T-helper 17 cell (primary cell): ENCODE data around the gene DIP2C. TPM values are rescaled to one million over a fixed set of nuclear protein-coding genes. Genes with fewer than 3 reads are reported as not detected.
"Not testable (repeated sequence)": the region's sequence is repeated elsewhere in the genome, so short reads cannot be mapped to it uniquely, and the experiment has no call there.

Experiments
- ATAC-seq: fragments of 150-1000 bp; cut with Tn5 transposase; 2 replicates; pipeline ENCODE4 v1.10.0; 2021; ENCODE audit warnings: mild to moderate bottlenecking, moderate library complexity
- DNase-seq, 3 donors: peaks; one replicate each; pipeline versions ENCODE4 v3.0.0 to v3.0.0-alpha.2; 2020 to 2021
- H3K9me3 ChIP-seq: one replicate; pipeline ENCODE4 v1.7.0; 2013; ENCODE audit warnings: low read length, mild to moderate bottlenecking; ENCODE audit not compliant: control insufficient read depth, poor library complexity, severe bottlenecking
- H3K27ac Mint-ChIP-seq: one replicate; pipeline ENCODE4 v1.8.0; 2022; ENCODE audit warnings: mild to moderate bottlenecking, moderate library complexity, mixed read lengths
- H3K27me3 Mint-ChIP-seq: one replicate; pipeline ENCODE4 v1.8.0; 2022; ENCODE audit warnings: mixed read lengths
- H3K36me3 Mint-ChIP-seq: one replicate; pipeline ENCODE4 v1.8.0; 2022; ENCODE audit warnings: low read depth, mixed read lengths
- H3K4me1 Mint-ChIP-seq: one replicate; pipeline ENCODE4 v1.8.0; 2022; ENCODE audit warnings: mild to moderate bottlenecking, mixed read lengths
- H3K4me3 Mint-ChIP-seq: one replicate; pipeline ENCODE4 v1.8.0; 2022; ENCODE audit warnings: mild to moderate bottlenecking, moderate library complexity, mixed read lengths
- total RNA-seq, 4 donors: library from RNA in 2 of 4; stranded (reverse) in 2 of 4; gene quantifications; one replicate each; pipeline ENCODE4 v1.2.3 and lab custom pipeline; 2022 to 2026

The DIP2C gene
- total RNA-seq, 2 donors from 2014 or later: 4.1 to 6.0 TPM

DNA sequence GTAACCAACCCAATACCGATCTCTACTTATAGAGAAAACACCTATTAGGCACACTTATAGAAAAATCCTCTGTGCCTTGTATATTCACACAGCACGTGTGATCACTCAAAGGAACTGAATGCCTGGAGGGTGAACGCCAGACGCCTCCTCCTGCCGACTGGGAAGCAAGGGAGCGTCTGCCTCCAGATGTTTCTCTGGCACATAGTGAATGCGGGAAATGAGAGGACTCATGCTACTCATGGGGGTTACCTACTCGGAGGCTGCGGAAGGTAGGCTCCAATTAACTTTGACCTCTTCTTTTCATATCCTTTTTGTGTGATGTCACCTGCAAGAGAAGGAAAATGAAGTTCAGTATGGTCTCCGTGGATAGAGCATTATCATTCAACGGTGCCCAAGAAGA is 203.3 kb downstream of the DIP2C start:
- DNase-seq (no peak), ATAC-seq (no peak)
- Mint-ChIP-seq H3K27ac (peak overlapping the region; percentile 90), H3K4me3 (peak overlapping the region; percentile 84), H3K4me1 (peaks cover 5% of the 10 kb centered on the region), H3K27me3 (peaks cover 18% of the 10 kb centered on the region), H3K36me3 (peaks cover 2% of the 10 kb centered on the region)
- no peaks in the 10 kb centered on the region for H3K9me3 ChIP-seq

DNA sequence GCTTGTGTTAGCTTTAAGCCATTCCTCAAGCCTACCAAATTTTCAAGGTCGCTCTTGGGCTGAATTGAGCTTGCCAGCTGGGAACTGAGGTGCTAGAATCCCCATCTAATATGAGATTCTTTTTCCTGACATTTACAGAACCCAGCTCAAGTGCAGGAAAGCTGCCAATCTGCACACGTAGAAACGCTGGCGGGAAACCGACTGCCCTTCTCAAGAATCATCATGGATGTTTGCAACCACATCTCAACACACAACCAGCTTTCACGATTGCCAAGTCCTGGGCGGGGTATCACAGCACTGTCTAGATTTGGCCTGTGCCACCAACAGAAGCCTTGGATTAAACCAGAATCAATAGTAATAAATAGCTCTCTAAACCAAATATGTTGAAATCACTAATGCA is 203.7 kb downstream of the DIP2C start:
- peak overlapping the region; percentile 84 for H3K4me3 Mint-ChIP-seq
- H3K27me3 Mint-ChIP-seq: peaks cover 15% of the 10 kb centered on the region
- peaks cover 2% of the 10 kb centered on the region for H3K36me3 Mint-ChIP-seq
- H3K27ac Mint-ChIP-seq: peak overlapping the region; percentile 90
- DNase-seq (no peak), ATAC-seq (no peak)
- H3K9me3 ChIP-seq: no peaks in the 10 kb centered on the region
- H3K4me1 Mint-ChIP-seq: peaks cover 5% of the 10 kb centered on the region

DNA sequence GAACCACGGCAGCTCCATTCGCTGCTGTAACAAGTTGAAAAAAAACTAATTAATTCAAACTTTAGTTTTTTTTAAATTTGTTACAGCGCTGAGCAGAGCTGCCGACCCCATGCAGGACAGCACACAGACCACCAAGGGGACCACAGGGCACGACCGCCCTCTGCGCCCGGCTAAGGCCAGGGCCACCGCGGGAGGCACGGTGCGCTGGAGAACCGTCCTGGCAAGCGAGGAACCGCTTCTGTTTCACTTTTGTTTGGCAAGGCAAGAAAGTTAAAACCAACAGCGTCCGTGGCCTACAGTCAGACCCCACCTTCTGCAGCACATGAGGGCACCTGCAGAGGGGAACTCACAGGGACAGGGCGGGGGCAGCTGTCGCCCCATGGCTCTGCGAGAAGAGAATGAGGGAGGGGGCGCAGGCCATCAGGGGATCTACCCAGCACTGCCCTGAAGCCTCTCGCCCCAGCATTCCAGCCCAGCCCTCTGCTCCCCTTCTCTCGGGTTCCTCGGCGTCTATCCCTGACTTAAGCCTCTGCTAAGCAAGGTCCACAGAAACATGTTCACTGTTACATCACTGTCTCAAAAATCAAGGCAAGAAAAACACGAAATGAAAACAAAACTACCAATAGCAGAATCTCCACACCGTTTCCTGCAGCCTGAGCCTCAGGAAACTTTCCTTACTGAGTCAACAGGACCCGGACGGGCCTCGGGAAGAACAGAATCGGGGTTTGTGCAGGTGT is 204.4 kb downstream of the DIP2C start:
- H3K36me3 Mint-ChIP-seq: peaks cover under 1% of the 10 kb centered on the region
- H3K27me3 Mint-ChIP-seq: peaks cover 8% of the 10 kb centered on the region
- DNase-seq (peak in 1 of 3 donors; percentile 10), ATAC-seq (peak; percentile 76)
- peaks cover 5% of the 10 kb centered on the region for H3K4me1 Mint-ChIP-seq
- H3K4me3 Mint-ChIP-seq: peak overlapping the region; percentile 84
- H3K27ac Mint-ChIP-seq: peak overlapping the region; percentile 90
- no peaks in the 10 kb centered on the region for H3K9me3 ChIP-seq

DNA sequence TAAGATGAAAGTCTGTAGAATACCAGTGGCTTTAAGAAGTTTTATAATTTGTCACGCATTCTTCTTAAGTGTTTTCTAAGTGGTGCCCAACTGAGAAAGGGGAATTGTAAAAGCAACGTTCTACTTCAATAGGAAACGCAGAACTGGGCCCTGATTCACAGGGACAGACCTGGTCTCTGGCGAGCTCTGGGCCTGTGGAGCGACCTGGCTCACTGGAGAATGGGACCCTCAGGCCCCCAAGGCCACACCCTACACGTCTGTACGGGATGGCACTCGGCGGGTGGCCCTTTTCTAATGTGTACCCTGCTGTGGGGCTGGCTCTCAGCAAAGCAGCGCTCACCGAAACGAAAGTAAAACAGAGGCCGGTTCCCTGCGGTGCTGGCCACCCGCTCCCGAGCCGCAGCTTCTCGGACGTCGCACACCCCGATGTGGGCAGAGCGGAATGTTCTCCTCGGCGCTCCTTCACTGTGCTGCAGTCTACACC is 205.0 kb downstream of the DIP2C start:
- H3K9me3 ChIP-seq: no peaks in the 10 kb centered on the region
- peak overlapping the region; percentile 90 for H3K27ac Mint-ChIP-seq
- peaks cover 5% of the 10 kb centered on the region for H3K4me1 Mint-ChIP-seq
- DNase-seq: peak in 1 of 3 donors; percentile 10
- H3K27me3 Mint-ChIP-seq: peaks cover 8% of the 10 kb centered on the region
- peak; percentile 64 for ATAC-seq
- H3K4me3 Mint-ChIP-seq: peak overlapping the region; percentile 84
- no peaks in the 10 kb centered on the region for H3K36me3 Mint-ChIP-seq

DNA sequence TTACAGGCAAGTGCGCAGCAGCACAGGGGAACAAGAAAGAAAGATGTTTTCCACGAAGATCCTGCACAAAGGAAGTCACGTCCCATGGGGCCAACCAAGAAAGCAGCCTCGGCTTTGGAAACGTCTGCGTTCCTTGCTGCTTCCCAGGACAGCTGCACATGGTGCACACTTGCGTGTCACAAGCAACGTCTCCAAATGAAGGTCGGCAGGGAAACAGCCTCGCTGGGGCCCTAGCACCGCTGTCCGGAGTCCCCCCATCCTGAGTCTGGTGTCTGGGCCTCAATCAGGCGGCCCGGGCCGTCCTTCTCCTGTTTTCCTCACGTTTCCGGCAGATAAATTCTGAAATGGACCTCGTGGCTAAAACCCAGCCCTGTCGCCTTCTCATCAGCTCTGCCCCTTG is 206.2 kb downstream of the DIP2C start:
- H3K9me3 ChIP-seq: no peaks in the 10 kb centered on the region
- DNase-seq (no peak), ATAC-seq (no peak)
- no peaks in the 10 kb centered on the region for H3K27me3 Mint-ChIP-seq
- peaks cover 5% of the 10 kb centered on the region for H3K4me1 Mint-ChIP-seq
- H3K4me3 Mint-ChIP-seq: no peak overlapping the region
- H3K36me3 Mint-ChIP-seq: no peaks in the 10 kb centered on the region
- H3K27ac Mint-ChIP-seq: no peak overlapping the region

DNA sequence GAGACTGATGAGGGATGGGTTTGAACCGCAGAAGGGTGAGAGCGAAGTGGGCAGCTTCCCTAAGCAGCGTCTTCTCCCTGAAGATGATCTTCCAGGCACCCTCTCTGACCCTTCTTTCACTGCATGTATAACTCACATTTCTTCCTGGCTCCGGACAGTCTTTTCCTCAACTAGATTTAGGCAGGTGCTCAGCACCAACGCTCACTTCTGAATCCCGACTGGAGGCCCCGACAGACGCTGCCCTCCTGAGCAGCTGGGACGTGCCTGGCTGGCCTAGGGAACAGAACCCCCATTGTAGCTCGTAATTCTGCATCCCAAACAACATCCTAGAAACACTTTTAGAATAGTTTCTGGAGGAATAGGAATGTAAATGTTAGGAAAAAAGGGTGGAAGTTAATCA is 206.6 kb downstream of the DIP2C start:
- H3K27me3 Mint-ChIP-seq: no peaks in the 10 kb centered on the region
- H3K27ac Mint-ChIP-seq: no peak overlapping the region
- ATAC-seq (no peak), DNase-seq (no peak)
- peaks cover 5% of the 10 kb centered on the region for H3K4me1 Mint-ChIP-seq
- no peaks in the 10 kb centered on the region for H3K36me3 Mint-ChIP-seq
- no peak overlapping the region for H3K4me3 Mint-ChIP-seq
- H3K9me3 ChIP-seq: no peaks in the 10 kb centered on the region

DNA sequence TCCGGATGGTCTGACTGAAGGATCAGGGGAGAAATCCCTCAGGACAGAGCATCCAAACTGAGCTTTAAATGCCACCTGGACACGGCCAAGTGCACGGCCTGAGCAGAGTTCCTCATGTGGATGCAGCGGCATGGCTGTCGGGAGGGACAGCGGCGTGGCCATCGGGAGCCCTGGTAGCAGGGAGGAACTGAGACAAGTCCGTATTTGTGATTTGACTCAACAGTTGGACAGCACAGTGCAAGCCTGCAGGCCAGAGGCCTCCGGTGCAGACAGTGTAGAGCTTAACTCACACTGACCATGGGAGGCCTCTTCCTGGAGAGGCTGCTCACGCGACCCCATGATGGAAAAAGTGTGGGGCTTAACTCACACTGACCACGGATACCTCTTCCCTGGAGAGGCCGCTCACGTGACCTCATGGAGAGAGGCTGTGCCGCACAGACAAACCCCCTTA is 207.4 kb downstream of the DIP2C start:
- no peaks in the 10 kb centered on the region for H3K9me3 ChIP-seq
- H3K4me3 Mint-ChIP-seq: no peak overlapping the region
- DNase-seq: no peak
- no peak for ATAC-seq
- no peaks in the 10 kb centered on the region for H3K36me3 Mint-ChIP-seq
- H3K27me3 Mint-ChIP-seq: no peaks in the 10 kb centered on the region
- H3K27ac Mint-ChIP-seq: no peak overlapping the region
- peaks cover 5% of the 10 kb centered on the region for H3K4me1 Mint-ChIP-seq

DNA sequence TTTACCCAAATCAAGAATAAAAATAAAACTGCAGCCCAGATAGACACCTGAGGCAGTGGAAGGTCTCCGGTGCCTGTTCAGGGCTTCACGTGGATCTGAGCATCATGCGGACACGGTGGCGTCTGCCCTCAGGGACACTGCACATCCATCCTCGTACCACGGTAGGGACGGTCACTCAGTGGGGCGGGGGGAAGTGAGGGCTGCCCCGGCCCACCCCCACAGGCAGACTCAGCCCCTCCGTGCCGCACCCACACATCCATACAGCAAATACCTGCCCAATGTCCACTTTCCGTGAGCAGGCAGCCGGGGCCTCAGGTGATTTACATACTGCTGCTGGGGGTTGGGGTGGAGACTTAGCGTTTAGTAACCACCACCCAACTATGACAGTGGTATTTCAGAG is 207.8 kb downstream of the DIP2C start:
- no peak for DNase-seq
- peaks cover 5% of the 10 kb centered on the region for H3K4me1 Mint-ChIP-seq
- no peaks in the 10 kb centered on the region for H3K27me3 Mint-ChIP-seq
- H3K9me3 ChIP-seq: no peaks in the 10 kb centered on the region
- H3K36me3 Mint-ChIP-seq: no peaks in the 10 kb centered on the region
- no peak for ATAC-seq
- H3K4me3 Mint-ChIP-seq: no peak overlapping the region
- no peak overlapping the region for H3K27ac Mint-ChIP-seq

DNA sequence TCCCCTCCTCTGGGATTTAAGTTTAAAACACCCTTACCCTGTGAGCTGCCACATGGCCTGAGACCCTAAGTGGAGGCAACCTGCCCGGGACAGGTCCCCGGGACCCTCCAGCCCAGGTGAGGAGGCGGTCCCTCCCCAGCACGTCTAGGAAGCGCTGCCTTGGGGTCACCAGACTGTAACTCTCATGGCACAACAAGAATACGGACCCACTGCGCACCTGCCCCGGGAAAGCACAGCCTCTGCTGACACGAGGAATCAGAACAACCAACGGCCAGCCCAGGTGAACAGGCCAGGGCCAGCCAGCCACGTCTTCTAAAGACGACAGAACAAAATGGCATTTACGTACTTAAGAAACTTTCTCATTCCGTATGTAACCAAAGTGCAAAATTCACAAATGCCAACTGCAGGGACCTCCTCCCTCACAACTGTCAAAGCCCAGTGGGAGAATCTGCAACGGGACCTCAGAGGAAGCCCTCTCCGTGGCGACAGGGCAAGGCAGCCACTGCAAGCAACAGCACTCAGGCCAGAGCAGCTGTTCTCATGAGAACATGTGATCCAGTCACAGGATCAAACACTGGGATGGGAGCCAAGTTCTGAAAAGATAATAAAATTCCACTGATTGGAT is 208.4 kb downstream of the DIP2C start:
- DNase-seq (no peak), ATAC-seq (no peak)
- Mint-ChIP-seq H3K4me3 (no peak overlapping the region), H3K4me1 (peaks cover 5% of the 10 kb centered on the region), H3K36me3 (no peaks in the 10 kb centered on the region), H3K27ac (no peak overlapping the region), H3K27me3 (no peaks in the 10 kb centered on the region)
- no peaks in the 10 kb centered on the region for H3K9me3 ChIP-seq

DNA sequence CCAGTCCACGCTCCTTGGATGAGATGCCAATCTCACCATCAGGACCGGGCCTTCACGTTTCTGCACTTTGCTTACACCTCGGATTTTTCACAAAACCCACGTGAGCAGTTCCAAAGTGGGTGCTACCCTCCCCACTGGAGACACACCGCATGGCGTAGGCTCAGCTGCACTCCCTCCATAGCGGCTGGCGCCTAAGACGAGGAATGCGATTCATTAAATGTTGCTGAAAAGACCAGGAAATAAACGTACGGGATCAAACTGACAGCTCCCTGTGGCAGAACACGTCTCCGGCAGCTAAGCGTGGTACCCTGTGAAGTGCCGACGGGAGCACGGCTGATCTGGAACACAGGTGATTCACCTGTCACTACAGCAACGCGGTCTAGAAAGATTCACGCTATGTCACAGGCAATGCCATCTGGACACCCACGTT is 209.0 kb downstream of the DIP2C start:
- ATAC-seq (no peak), DNase-seq (no peak)
- Mint-ChIP-seq H3K27ac (no peak overlapping the region), H3K4me3 (no peak overlapping the region), H3K27me3 (no peaks in the 10 kb centered on the region), H3K4me1 (peaks cover 3% of the 10 kb centered on the region), H3K36me3 (no peaks in the 10 kb centered on the region)
- no peaks in the 10 kb centered on the region for H3K9me3 ChIP-seq

DNA sequence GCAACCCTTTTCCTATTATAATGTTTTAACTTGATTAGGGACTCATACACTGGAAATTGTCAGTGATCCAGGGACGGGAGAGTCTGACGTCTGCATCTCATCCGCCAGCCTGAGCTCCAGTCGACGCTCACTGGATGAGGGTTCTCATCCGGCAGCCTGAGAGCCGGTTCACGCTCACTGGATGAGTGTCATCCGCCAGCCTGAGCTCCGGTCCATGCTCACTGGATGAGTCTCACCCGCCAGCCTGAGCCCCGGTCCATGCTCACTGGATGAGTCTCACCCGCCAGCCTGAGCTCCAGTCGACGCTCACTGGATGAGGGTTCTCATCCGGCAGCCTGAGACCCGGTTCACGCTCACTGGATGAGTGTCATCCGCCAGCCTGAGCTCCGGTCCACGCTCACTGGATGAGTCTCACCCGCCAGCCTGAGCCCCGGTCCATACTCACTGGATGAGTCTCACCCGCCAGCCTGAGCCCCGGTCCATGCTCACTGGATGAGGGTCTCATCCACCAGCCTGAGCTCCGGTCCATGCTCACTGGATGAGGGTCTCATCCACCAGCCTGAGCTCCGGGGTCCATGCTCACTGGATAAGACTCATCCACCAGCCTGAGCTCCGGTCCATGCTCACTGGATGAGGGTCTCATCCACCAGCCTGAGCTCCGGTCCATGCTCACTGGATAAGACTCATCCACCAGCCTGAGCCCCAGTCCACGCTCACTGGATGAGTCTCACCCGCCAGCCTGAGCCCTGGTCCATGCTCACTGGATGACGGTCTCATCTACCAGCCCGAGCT is 209.6 kb downstream of the DIP2C start:
- H3K27ac Mint-ChIP-seq: peak overlapping the region; percentile 5
- H3K4me1 Mint-ChIP-seq, ATAC-seq, H3K36me3 Mint-ChIP-seq, H3K4me3 Mint-ChIP-seq, DNase-seq, H3K9me3 ChIP-seq, H3K27me3 Mint-ChIP-seq: not testable (repeated sequence)

DNA sequence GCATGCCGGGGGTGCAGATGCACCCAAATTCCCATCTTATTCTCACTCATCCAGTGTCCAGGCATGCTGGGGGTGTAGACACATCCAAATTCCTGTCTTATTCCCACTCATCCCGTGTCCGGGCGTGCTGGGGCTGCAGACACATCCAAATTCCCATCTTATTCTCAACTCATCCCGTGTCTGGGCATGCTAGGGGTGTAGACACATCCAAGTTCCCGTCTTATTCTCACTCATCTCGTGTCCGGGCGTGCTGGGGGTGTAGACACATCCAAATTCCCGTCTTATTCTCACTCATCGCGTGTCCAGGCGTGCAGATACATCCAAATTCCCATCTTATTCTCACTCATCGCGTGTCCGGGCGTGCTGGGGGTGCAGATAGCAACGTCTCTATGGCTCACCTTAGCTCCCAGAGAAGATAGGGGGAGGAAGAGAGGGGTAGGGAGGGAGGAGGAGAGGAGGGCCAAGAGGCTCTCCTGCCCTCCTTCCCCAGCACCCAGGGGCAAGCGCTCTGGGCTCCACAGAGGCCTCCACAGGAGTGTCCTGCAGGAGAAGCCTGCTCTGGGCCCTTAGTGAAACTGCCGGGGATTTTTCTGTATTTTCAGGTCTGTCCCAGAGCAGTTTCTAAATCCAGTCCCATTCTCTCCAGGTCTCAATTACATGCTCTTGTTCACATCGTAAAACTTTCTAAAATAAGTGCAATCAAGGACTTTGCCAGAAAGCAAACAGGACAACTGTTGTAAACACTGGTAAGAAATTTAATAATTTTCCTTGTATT is 210.8 kb downstream of the DIP2C start:
- Mint-ChIP-seq H3K27ac (peak overlapping the region; percentile 5), H3K4me1 (no peaks in the 10 kb centered on the region), H3K4me3 (no peak overlapping the region), H3K36me3 (no peaks in the 10 kb centered on the region), H3K27me3 (no peaks in the 10 kb centered on the region)
- DNase-seq: no peak
- ATAC-seq: no peak
- no peaks in the 10 kb centered on the region for H3K9me3 ChIP-seq

DNA sequence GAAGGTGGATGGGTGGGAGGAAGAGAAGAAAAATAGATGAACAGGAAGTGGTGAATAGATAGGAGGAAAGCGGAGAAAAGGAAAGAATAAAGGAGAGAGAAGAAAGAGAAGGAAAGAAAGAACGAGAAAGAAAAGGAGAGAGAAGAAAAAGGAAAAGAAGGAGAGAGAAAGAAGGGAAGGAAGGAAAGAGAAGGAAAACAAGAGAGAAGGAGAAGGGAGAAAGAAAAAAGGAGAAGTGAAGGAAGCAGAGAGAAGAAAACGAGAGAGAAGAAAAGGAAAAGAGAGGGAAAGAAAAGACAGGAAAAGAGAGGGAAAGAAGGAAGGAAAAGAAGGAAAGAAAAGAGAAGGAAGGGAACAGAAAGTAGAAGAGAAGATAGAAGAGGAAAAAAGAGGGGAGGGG is 211.8 kb downstream of the DIP2C start:
- ATAC-seq: no peak
- no peaks in the 10 kb centered on the region for H3K36me3 Mint-ChIP-seq
- no peaks in the 10 kb centered on the region for H3K9me3 ChIP-seq
- peak overlapping the region; percentile 31 for H3K4me3 Mint-ChIP-seq
- no peak overlapping the region for H3K27ac Mint-ChIP-seq
- H3K27me3 Mint-ChIP-seq: no peaks in the 10 kb centered on the region
- no peaks in the 10 kb centered on the region for H3K4me1 Mint-ChIP-seq
- no peak for DNase-seq
